HCT116 (cell line): Measurements from ENCODE around the gene TGM2. TPM values are rescaled to one million over a fixed set of nuclear protein-coding genes. Genes with fewer than 3 reads are reported as not detected.

Source experiments
- ATAC-seq: fragments of 200-7000 bp; cut with Tn5 transposase; 2 replicates; pipeline ENCODE4 v1.9.1; 2020; ENCODE audit warnings: mild to moderate bottlenecking, moderate library complexity
- BruUV-seq: library from RNA; stranded (reverse); fragments of 400-500 nt; replicated peaks from 2 replicates; lab custom pipeline; 2021; lab: Mats Ljungman, UMichigan
- CTCF ChIA-PET: fragments of 300-600 bp; sonication (Branson Sonifier 250); formaldehyde crosslinking; loops from one replicate; lab custom pipeline; 2021; ENCODE audit warnings: antibody characterized with exemption; lab: Charles Lee
- POLR2A ChIA-PET: fragments of 300-600, 350-600 bp; sonication (Branson Sonifier 250); formaldehyde crosslinking; loops from one replicate; lab custom pipeline; 2021; ENCODE audit warnings: antibody characterized with exemption; lab: Charles Lee
- RAD21 ChIA-PET, 2 experiments: fragments of 300-600 bp; sonication (Branson Sonifier 250); formaldehyde crosslinking; loops; one replicate each; lab custom pipeline; 2023; ENCODE audit warnings: low total read pairs in 2 of 2; ENCODE audit not compliant: uncharacterized antibody in 2 of 2, unreplicated experiment in 2 of 2, low non-redundant PET in 1 of 2; lab: Charles Lee
- DNase-seq: peaks from one replicate; pipeline ENCODE4 v3.0.0-alpha.2; 2010; ENCODE audit warnings: low read depth, low spot score
- H2AFZ ChIP-seq: fragments of 200-600 bp; shearing (Covaris generic), sonication (generic); 2 replicates; pipeline ENCODE4 v1.6.1; 2017; ENCODE audit warnings: low read depth, mixed run types, mixed read lengths, antibody characterized with exemption, low read length; ENCODE audit not compliant: poor library complexity, severe bottlenecking
- H3K27ac ChIP-seq: 2 replicates; pipeline ENCODE4 v1.5.1; 2012; ENCODE audit warnings: low read depth, low read length
- H3K27me3 ChIP-seq: fragments of 200-600 bp; sonication (generic); 2 replicates; pipeline ENCODE4 v1.6.1; 2016; ENCODE audit warnings: mixed run types, low read length, mixed read lengths; ENCODE audit not compliant: insufficient read depth
- H3K36me3 ChIP-seq, 2 experiments: fragments of 200-500 bp in 1 of 2; fragments of 200-600 bp in 1 of 2; sonication (Bioruptor generic) in 1 of 2; sonication (generic) in 1 of 2; 2 replicates each; pipeline versions ENCODE4 v1.5.1 to v1.6.1; 2014 to 2016; ENCODE audit warnings: low read length in 2 of 2, inconsistent platforms in 1 of 2, mixed read lengths in 1 of 2, mixed run types in 1 of 2; ENCODE audit not compliant: insufficient read depth in 2 of 2, control insufficient read depth in 1 of 2
- H3K4me1 ChIP-seq, 2 experiments: fragments of 200-600 bp in 1 of 2; sonication (generic) in 1 of 2; 2 replicates each; pipeline versions ENCODE4 v1.5.1 to v1.6.1; 2012 to 2017; ENCODE audit warnings: low read length in 2 of 2, inconsistent platforms in 1 of 2, mild to moderate bottlenecking in 1 of 2, mixed read lengths in 1 of 2, mixed run types in 1 of 2, moderate library complexity in 1 of 2; ENCODE audit not compliant: insufficient read depth in 2 of 2, control insufficient read depth in 1 of 2
- H3K4me2 ChIP-seq: fragments of 200-600 bp; sonication (generic); 2 replicates; pipeline ENCODE4 v1.6.1; 2017; ENCODE audit warnings: mixed run types, low read length, mixed read lengths
- H3K4me3 ChIP-seq, 2 experiments: fragments of 200-600 bp in 1 of 2; sonication (generic) in 1 of 2; replicated peaks in 1 of 2; 2 replicates each; pipeline ENCODE4 v1.5.1; 2011 to 2016; ENCODE audit warnings: low read length in 2 of 2, control low read depth in 1 of 2, low read depth in 1 of 2, mild to moderate bottlenecking in 1 of 2, mixed read lengths in 1 of 2, mixed run types in 1 of 2
- H3K79me2 ChIP-seq: fragments of 200-600 bp; sonication (generic); 2 replicates; pipeline ENCODE4 v1.6.1; 2017; ENCODE audit warnings: mild to moderate bottlenecking, mixed run types, low read length, moderate library complexity, mixed read lengths; ENCODE audit not compliant: insufficient read depth
- H3K9ac ChIP-seq: fragments of 200-600 bp; sonication (generic); 2 replicates; pipeline ENCODE4 v1.6.1; 2016; ENCODE audit warnings: low read length, mixed read lengths
- H3K9me2 ChIP-seq: fragments of 200-600 bp; sonication (generic), shearing (Covaris generic); 2 replicates; pipeline ENCODE4 v1.6.1; 2017; ENCODE audit warnings: mixed run types, mild to moderate bottlenecking, moderate library complexity; ENCODE audit not compliant: insufficient read depth
- H3K9me3 ChIP-seq, 2 experiments: fragments of 200-500 bp in 1 of 2; fragments of 200-600 bp in 1 of 2; sonication (Bioruptor generic) in 1 of 2; sonication (generic) in 1 of 2; 2 replicates each; pipeline ENCODE4 v1.6.1; 2014 to 2017; ENCODE audit warnings: low read length in 2 of 2, mixed read lengths in 2 of 2, inconsistent platforms in 1 of 2, low read depth in 1 of 2, mild to moderate bottlenecking in 1 of 2, mixed run types in 1 of 2, moderate library complexity in 1 of 2; ENCODE audit not compliant: control insufficient read depth in 1 of 2, insufficient read depth in 1 of 2
- H4K20me1 ChIP-seq: fragments of 200-600 bp; sonication (generic), shearing (Covaris generic); 2 replicates; pipeline ENCODE4 v1.6.1; 2017; ENCODE audit warnings: mixed run types, mild to moderate bottlenecking, moderate library complexity; ENCODE audit not compliant: insufficient read depth
- CEBPB ChIP-seq: IDR thresholded peaks from 2 replicates; pipeline ENCODE4 v1.6.1; 2012; ENCODE audit warnings: low read depth
- ELF1 ChIP-seq: IDR thresholded peaks from 2 replicates; pipeline ENCODE4 v1.6.1; 2012; ENCODE audit warnings: low read depth, borderline replicate concordance
- FOSL1 ChIP-seq: IDR thresholded peaks from 2 replicates; pipeline ENCODE4 v1.6.1; 2012; ENCODE audit warnings: low read depth
- JUND ChIP-seq: IDR thresholded peaks from 2 replicates; pipeline ENCODE4 v1.6.1; 2012
- POLR2A ChIP-seq: IDR thresholded peaks from 2 replicates; pipeline ENCODE4 v1.7.0; 2011; ENCODE audit warnings: borderline replicate concordance; ENCODE audit not compliant: insufficient read depth, insufficient read length; ENCODE audit errors: extremely low read depth
- POLR2AphosphoS5 ChIP-seq: IDR thresholded peaks from 2 replicates; pipeline ENCODE4 v1.6.1; 2011; ENCODE audit warnings: mild to moderate bottlenecking, low read depth, low read length, moderate library complexity
- REST ChIP-seq: IDR thresholded peaks from 2 replicates; pipeline ENCODE4 v1.6.1; 2012; ENCODE audit warnings: low read depth
- YY1 ChIP-seq: IDR thresholded peaks from 2 replicates; pipeline ENCODE4 v1.6.1; 2011; ENCODE audit warnings: low read length, low read depth, moderate library complexity, mild to moderate bottlenecking; ENCODE audit not compliant: insufficient replicate concordance; ENCODE audit errors: extremely low read depth
- intact Hi-C: fragments of 100-400 bp; cut with micrococcal nuclease; formaldehyde crosslinking; loops from 2 replicates; pipeline ENCODE4 v1.10.0; 2022
- total RNA-seq: library from RNA; stranded (reverse); gene quantifications from one replicate; pipeline ENCODE4 v1.2.1, GENCODE V29; 2021; ENCODE audit not compliant: unreplicated experiment

The TGM2 gene
- total RNA-seq, 1 experiment from 2014 or later = 6.1 TPM

GRCh38 chr20:38170826-38171674 is 6.0 kb upstream of the TGM2 start:
- Histone ChIP-seq H3K79me2 (no peaks in the 10 kb centered on the region), H3K4me2 (no peak overlapping the region), H3K36me3 (no peaks in the 10 kb centered on the region), H3K4me1 (peaks cover 17 to 38% of the 10 kb centered on the region in 2 experiments; a peak in 3 of 4 replicates), H3K9ac (no peak overlapping the region), H3K27ac (no peak overlapping the region), H4K20me1 (no peaks in the 10 kb centered on the region), H3K9me3 (no peaks in the 10 kb centered on the region), H3K27me3 (no peaks in the 10 kb centered on the region), H3K9me2 (no peaks in the 10 kb centered on the region), H3K4me3 (no peak overlapping the region), H2AFZ (no peak overlapping the region)
- ATAC-seq = no peak
- RAD21 ChIA-PET = no interaction called here
- POLR2A ChIA-PET = no interaction called here
- DNase-seq = no peak
- BruUV-seq = no TSS peak
- intact Hi-C loops = no loop called here
- TF ChIP-seq CEBPB (no peak), POLR2AphosphoS5 (no peak), FOSL1 (no peak)
- CTCF ChIA-PET = no interaction called here

GRCh38 chr20:38170219-38170825 is 5.3 kb upstream of the TGM2 start:
- Histone ChIP-seq H3K4me1 (peaks cover 23 to 45% of the 10 kb centered on the region in 2 experiments; a peak in 3 of 4 replicates), H3K27me3 (no peaks in the 10 kb centered on the region), H3K4me3 (no peak overlapping the region), H3K4me2 (no peak overlapping the region), H3K9ac (no peak overlapping the region), H4K20me1 (no peaks in the 10 kb centered on the region), H3K9me3 (no peaks in the 10 kb centered on the region), H3K9me2 (no peaks in the 10 kb centered on the region), H2AFZ (no peak overlapping the region), H3K36me3 (no peaks in the 10 kb centered on the region), H3K79me2 (no peaks in the 10 kb centered on the region), H3K27ac (no peak overlapping the region)
- DNase-seq (no peak), ATAC-seq (no peak)
- intact Hi-C loops = no loop called here
- RAD21 ChIA-PET = no interaction called here
- BruUV-seq = no TSS peak
- POLR2A ChIA-PET = no interaction called here
- CTCF ChIA-PET = no interaction called here
- TF ChIP-seq JUND (no peak), YY1 (no peak), ELF1 (no peak), POLR2A (no peak), REST (no peak), FOSL1 (no peak), CEBPB (no peak)
